Adrenal gland (tissue), 5 donors: ENCODE measurements around the gene CCDC88B.

ENCODE experiments used
- CTCF ChIP-seq, 6 experiments: fragments of 450-650 bp in 4 of 6; fragments of 200-600 bp in 2 of 6; sonication (generic) in 1 of 6; IDR thresholded peaks; 1 replicate in 5 of 6; 2 replicates in 1 of 6; pipeline versions ENCODE4 v1.5.1 to v1.8.0; 2016 to 2021; ENCODE audit warnings: antibody characterized with exemption in 6 of 6, mild to moderate bottlenecking in 2 of 6, moderate library complexity in 1 of 6
- POLR2A ChIP-seq, 2 donors: fragments of 450-650 bp; IDR thresholded peaks; one replicate each; pipeline ENCODE4 v1.6.1; 2017; ENCODE audit warnings: antibody characterized with exemption in 2 of 2, mild to moderate bottlenecking in 2 of 2, moderate library complexity in 1 of 2
- donor health status: DM: no; HTN: no; CAD: no.

GRCh38 chr11:64385945-64386704 lies 46.1 kb downstream of the CCDC88B start:
- no peak for TF ChIP-seq CTCF (IDR thresholded peaks at IDR 0.05)
- TF ChIP-seq POLR2A (IDR thresholded peaks at IDR 0.05) = no peak
